Upper lobe of left lung (tissue), 6 donors: ENCODE data around the gene RASAL2. TPM values are rescaled to one million over a fixed set of nuclear protein-coding genes. Genes with fewer than 3 reads are reported as not detected.

Experiments used
- ATAC-seq, 2 donors: fragments of 200-7000 bp; cut with Tn5 transposase; one replicate each; pipeline ENCODE4 v1.9.1; 2022; ENCODE audit warnings: mild to moderate bottlenecking in 2 of 2, moderate library complexity in 2 of 2; ENCODE audit not compliant: low FRiP score in 2 of 2
- DNase-seq, 2 donors: peaks; one replicate each; pipeline ENCODE4 v3.0.0-alpha.2; 2019 to 2020
- H3K27ac ChIP-seq, 4 donors: fragments of 200-600 bp; sonication (generic); one replicate each; pipeline ENCODE4 v1.5.1; 2016 to 2019
- H3K27me3 ChIP-seq, 4 donors: fragments of 200-600 bp; sonication (generic); one replicate each; pipeline ENCODE4 v1.5.1; 2017 to 2019
- H3K36me3 ChIP-seq, 4 donors: fragments of 200-600 bp; sonication (generic); one replicate each; pipeline ENCODE4 v1.5.1; 2016 to 2019
- H3K4me1 ChIP-seq, 4 donors: fragments of 200-600 bp; sonication (generic); one replicate each; pipeline ENCODE4 v1.5.1; 2018 to 2019
- H3K4me3 ChIP-seq, 4 donors: fragments of 200-600 bp; sonication (generic); one replicate each; pipeline ENCODE4 v1.5.1; 2017 to 2019; ENCODE audit warnings: mild to moderate bottlenecking in 2 of 4, moderate library complexity in 1 of 4
- H3K9me3 ChIP-seq, 4 donors: fragments of 200-600 bp; sonication (generic); one replicate each; pipeline ENCODE4 v1.5.1; 2018 to 2019
- EP300 ChIP-seq, 4 donors: sonication (generic); formaldehyde crosslinking; IDR thresholded peaks; one replicate each; pipeline ENCODE4 v1.5.1; 2017; ENCODE audit warnings: antibody characterized with exemption in 4 of 4, control low read depth in 2 of 4
- POLR2A ChIP-seq, 4 donors: fragments of 450-650 bp; IDR thresholded peaks; one replicate each; pipeline ENCODE4 v1.5.1; 2016 to 2017; ENCODE audit warnings: antibody characterized with exemption in 4 of 4, mild to moderate bottlenecking in 2 of 4
- POLR2AphosphoS5 ChIP-seq, 2 donors: sonication (generic); formaldehyde crosslinking; IDR thresholded peaks; one replicate each; pipeline ENCODE4 v1.5.1; 2017; ENCODE audit warnings: antibody characterized with exemption in 2 of 2
- WGBS, 2 donors: methylation state at CpG; one replicate each; pipeline ENCODE4 v1.1.5; 2017 to 2018; 5-methylcytosine and 5-hydroxymethylcytosine counted together
- total RNA-seq, 6 donors: library from RNA; depleted of rRNA in 4 of 6; stranded (reverse); fragments of >200 nt in 4 of 6; gene quantifications; one replicate each; pipeline versions ENCODE4 v1.1.0 to v1.2.1, GENCODE V29; 2016 to 2021
- TF ChIP-seq, protein P1 (sequence below), 6 experiments: fragments of 450-650 bp in 4 of 6; fragments of 200-600 bp in 2 of 6; sonication (generic) in 2 of 6; IDR thresholded peaks; one replicate each; pipeline ENCODE4 v1.5.1; 2016 to 2019; ENCODE audit warnings: antibody characterized with exemption in 6 of 6
- donor health status: DM: no; HTN: no; CAD: no; lungs with moderate emphysema.
- donor health status: DM: no; HTN: yes; CAD: no; lungs with severe emphysema.

RASAL2 gene
- total RNA-seq, 6 donors from 2014 or later: 24.7 to 59.0 (median 41.6) TPM

- peak in 1 of 2 donors; percentile 48 for ATAC-seq
- H3K9me3 ChIP-seq: no peaks in the 10 kb centered on the region
- H3K4me3 ChIP-seq: no peak overlapping the region
- no peaks in the 10 kb centered on the region for H3K27me3 ChIP-seq
- H3K4me1 ChIP-seq: peaks cover 7 to 14% (median 10%) of the 10 kb centered on the region in 4 donors
- no peak for DNase-seq
- H3K36me3 ChIP-seq: no peaks in the 10 kb centered on the region
- no peak overlapping the region for H3K27ac ChIP-seq
- TF ChIP-seq POLR2AphosphoS5 (IDR thresholded peaks at IDR 0.05): no peak
- no peak for TF ChIP-seq POLR2A (IDR thresholded peaks at IDR 0.05)
- TF ChIP-seq EP300 (IDR thresholded peaks at IDR 0.05): no peak
- TF ChIP-seq, protein P1, sequence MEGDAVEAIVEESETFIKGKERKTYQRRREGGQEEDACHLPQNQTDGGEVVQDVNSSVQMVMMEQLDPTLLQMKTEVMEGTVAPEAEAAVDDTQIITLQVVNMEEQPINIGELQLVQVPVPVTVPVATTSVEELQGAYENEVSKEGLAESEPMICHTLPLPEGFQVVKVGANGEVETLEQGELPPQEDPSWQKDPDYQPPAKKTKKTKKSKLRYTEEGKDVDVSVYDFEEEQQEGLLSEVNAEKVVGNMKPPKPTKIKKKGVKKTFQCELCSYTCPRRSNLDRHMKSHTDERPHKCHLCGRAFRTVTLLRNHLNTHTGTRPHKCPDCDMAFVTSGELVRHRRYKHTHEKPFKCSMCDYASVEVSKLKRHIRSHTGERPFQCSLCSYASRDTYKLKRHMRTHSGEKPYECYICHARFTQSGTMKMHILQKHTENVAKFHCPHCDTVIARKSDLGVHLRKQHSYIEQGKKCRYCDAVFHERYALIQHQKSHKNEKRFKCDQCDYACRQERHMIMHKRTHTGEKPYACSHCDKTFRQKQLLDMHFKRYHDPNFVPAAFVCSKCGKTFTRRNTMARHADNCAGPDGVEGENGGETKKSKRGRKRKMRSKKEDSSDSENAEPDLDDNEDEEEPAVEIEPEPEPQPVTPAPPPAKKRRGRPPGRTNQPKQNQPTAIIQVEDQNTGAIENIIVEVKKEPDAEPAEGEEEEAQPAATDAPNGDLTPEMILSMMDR (IDR thresholded peaks at IDR 0.05): no peak
Observed at GRCh38 chr1:178126261-178126660, 32.4 kb downstream of the RASAL2 start.

- 69 to 73% methylated on average over 1 of the region's 1 CpG for WGBS, 2 donors
- Histone ChIP-seq H3K4me1 (peaks cover 9 to 14% (median 10%) of the 10 kb centered on the region in 4 donors), H3K36me3 (no peaks in the 10 kb centered on the region), H3K9me3 (no peaks in the 10 kb centered on the region), H3K27me3 (no peaks in the 10 kb centered on the region), H3K4me3 (no peak overlapping the region), H3K27ac (peak overlapping the region in 2 of 4 donors; percentile 50 to 52)
- ATAC-seq: peak; percentile 85 to 94
- DNase-seq: peak in 1 of 2 donors; percentile 36
- TF ChIP-seq POLR2AphosphoS5 (IDR thresholded peaks at IDR 0.05) (no peak), POLR2A (IDR thresholded peaks at IDR 0.05) (peak in 1 of 4 donors; percentile 19), EP300 (IDR thresholded peaks at IDR 0.05) (peak in 1 of 4 donors; percentile 30)
- TF ChIP-seq, protein P1 (IDR thresholded peaks at IDR 0.05): no peak
Observed at GRCh38 chr1:178126741-178127185, 32.9 kb downstream of the RASAL2 start.

GRCh38 chr1:178127482-178128191 is 33.7 kb downstream of the RASAL2 start:
- ATAC-seq: no peak
- Histone ChIP-seq H3K4me3 (no peak overlapping the region), H3K27me3 (no peaks in the 10 kb centered on the region), H3K36me3 (no peaks in the 10 kb centered on the region), H3K4me1 (peaks cover 10 to 14% (median 12%) of the 10 kb centered on the region in 4 donors), H3K9me3 (no peaks in the 10 kb centered on the region), H3K27ac (peak overlapping the region in 2 of 4 donors; percentile 50 to 52)
- no peak for TF ChIP-seq POLR2AphosphoS5 (IDR thresholded peaks at IDR 0.05)
- TF ChIP-seq, protein P1 (IDR thresholded peaks at IDR 0.05): no peak
- TF ChIP-seq EP300 (IDR thresholded peaks at IDR 0.05): no peak
- no peak for TF ChIP-seq POLR2A (IDR thresholded peaks at IDR 0.05)
- WGBS, 2 donors: 83 to 84% methylated on average over 2 of the region's 2 CpGs
- no peak for DNase-seq

GRCh38 chr1:178133239-178133989 is 39.5 kb downstream of the RASAL2 start:
- Histone ChIP-seq H3K4me3 (no peak overlapping the region), H3K36me3 (no peaks in the 10 kb centered on the region), H3K27ac (peak overlapping the region; percentile 20 to 54 (median 38)), H3K27me3 (no peaks in the 10 kb centered on the region), H3K4me1 (peaks cover 4 to 26% (median 11%) of the 10 kb centered on the region in 4 donors), H3K9me3 (no peaks in the 10 kb centered on the region)
- ATAC-seq (no peak), DNase-seq (no peak)
- 52 to 57% methylated on average over 3 of the region's 3 CpGs for WGBS, 2 donors
- TF ChIP-seq, protein P1 (IDR thresholded peaks at IDR 0.05): no peak
- TF ChIP-seq EP300 (IDR thresholded peaks at IDR 0.05) (no peak), POLR2A (IDR thresholded peaks at IDR 0.05) (no peak), POLR2AphosphoS5 (IDR thresholded peaks at IDR 0.05) (no peak)
